GM12864 (cell line): ENCODE results near the gene STK32C.
"Not testable (repeated sequence)": the region's sequence is repeated elsewhere in the genome, so short reads cannot be mapped to it uniquely, and the experiment has no call there.

Experiments used
- DNase-seq: peaks from one replicate; pipeline ENCODE4 v3.0.0-alpha.2; 2011; ENCODE audit warnings: low read depth
- H3K4me3 ChIP-seq: 2 replicates; pipeline ENCODE4 v1.5.1; 2011; ENCODE audit warnings: mild to moderate bottlenecking, low read depth, low read length, control low read depth
- CTCF ChIP-seq: IDR thresholded peaks from 2 replicates; pipeline ENCODE4 v1.5.1; 2011; ENCODE audit warnings: low read depth, mild to moderate bottlenecking, moderate library complexity, low read length, control low read depth, inconsistent platforms; ENCODE audit errors: missing control alignments

The STK32C gene

DNA sequence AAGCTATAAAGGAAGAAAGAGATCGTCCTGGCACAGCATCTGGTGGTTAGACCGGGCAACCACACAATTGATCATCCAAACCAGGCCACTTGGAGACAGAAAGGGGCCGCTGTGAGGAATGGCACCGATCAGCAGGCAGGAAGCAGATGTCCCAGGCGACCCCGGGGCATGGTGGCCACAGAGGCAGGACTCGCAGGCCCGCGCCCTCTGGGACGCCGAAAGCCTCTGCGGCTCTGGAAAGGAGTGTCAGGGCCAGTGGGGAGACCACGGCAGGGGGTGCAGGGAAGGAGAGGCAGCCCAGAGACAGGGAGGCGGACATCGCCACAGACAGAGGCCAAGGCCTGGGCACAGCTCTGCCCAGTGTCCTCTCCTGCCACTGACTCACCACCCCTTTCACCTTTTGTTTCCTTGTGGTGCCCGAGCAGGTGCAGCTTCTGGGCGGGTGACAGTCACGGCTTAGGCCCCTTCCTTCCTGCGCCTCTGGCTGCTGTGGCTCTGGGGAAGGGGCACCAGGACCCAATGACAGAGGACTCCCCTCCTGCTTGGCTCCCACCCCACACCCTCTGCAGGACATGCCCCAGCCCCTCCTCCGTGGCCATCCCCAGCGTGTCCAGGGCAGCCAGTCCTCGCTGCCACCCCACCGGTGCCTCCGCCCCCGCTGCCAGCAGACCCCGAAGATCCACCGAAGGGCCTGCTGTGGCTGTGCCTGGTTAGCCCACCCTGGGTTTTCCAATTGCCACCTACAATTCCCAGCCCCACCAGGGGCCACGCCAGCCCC is 10.9 kb downstream of the STK32C start:
- H3K4me3 ChIP-seq, result no peak overlapping the region
- no peak for TF ChIP-seq CTCF
- DNase-seq, result no peak

GRCh38 chr10:132295481-132295880 is 12.3 kb downstream of the STK32C start:
- not testable (repeated sequence) for DNase-seq, H3K4me3 ChIP-seq

DNA sequence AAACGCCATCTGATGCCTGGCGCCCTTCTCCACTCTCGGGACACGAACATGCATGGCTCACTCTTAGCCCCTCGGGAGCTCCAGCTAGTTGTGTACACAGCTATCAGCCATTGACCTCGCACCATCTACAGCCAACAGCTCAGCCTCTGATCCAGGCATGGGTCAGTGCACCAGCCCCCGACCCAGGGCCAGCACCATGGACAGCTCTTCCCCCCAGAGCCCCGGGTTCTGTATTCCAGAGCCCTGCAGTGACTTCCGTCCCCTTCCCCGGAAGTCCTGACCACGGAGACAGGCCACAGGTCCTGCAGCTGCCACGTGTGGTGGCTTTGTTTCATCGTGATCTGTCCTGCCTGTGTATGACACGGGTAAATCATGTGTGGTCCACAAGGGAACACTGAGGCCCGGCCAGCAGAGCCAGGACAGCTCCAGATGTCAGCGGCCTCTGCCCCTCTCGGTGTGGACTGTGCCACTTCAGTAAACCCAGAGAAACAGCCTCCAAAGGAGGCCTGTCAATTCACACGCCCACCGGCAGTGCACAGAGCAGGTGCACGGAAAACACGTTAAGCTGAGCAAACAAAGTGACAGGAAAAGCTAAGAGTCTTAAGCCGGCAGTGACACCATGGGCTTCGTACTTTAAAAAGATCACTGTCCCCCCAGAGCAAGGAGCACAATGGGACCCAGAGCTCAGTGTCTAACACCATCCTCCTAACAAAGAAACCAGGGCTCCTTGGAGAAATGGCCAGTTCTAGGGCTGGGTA is 13.0 kb downstream of the STK32C start:
- no peak for DNase-seq
- no peak for TF ChIP-seq CTCF
- H3K4me3 ChIP-seq, result no peak overlapping the region

GRCh38 chr10:132293813-132294520 is 13.8 kb downstream of the STK32C start:
- DNase-seq, result no peak
- no peak overlapping the region for H3K4me3 ChIP-seq
- TF ChIP-seq CTCF, result no peak

GRCh38 chr10:132293201-132293812 is 14.4 kb downstream of the STK32C start:
- DNase-seq, result no peak

GRCh38 chr10:132292287-132293200 is 15.2 kb downstream of the STK32C start:
- TF ChIP-seq CTCF, result no peak
- H3K4me3 ChIP-seq, result no peak overlapping the region
- DNase-seq, result no peak

More at GRCh38 chr10:132293201-132293812, 14.4 kb downstream of the STK32C start:
- no peak for TF ChIP-seq CTCF
- no peak overlapping the region for H3K4me3 ChIP-seq
